Measurements from ENCODE around the gene ANAPC5.

Gene ANAPC5

DNA sequence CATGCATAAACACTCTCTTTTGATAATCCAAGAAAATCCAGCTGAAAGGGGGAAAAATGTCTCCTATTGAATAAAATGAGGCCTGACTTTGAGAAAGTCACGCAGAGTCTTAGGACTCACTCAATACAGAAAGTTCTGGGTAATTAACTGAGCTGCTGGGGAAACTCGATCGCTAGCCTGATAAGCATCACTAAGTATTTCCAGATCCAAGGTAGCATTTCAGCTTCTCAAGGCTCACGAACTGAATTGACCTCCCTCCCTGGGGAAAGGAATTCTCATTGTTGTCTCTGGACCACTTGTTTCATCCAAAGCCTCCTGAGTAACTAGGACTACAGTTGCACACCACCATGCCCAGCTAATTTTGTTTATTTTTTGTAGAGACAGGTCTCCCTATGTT, 13.8 kb upstream of the ANAPC5 start:
- DNase-seq, result no peak

GRCh38 chr12:121365416-121366062, 13.3 kb upstream of the ANAPC5 start:
- no peak for DNase-seq

GRCh38 chr12:121364683-121365121, 12.5 kb upstream of the ANAPC5 start:
- no peak for DNase-seq

GRCh38 chr12:121358073-121358472, 5.9 kb upstream of the ANAPC5 start:
- no peak for DNase-seq

GRCh38 chr12:121357331-121357730, 5.1 kb upstream of the ANAPC5 start:
- no peak for DNase-seq

DNA sequence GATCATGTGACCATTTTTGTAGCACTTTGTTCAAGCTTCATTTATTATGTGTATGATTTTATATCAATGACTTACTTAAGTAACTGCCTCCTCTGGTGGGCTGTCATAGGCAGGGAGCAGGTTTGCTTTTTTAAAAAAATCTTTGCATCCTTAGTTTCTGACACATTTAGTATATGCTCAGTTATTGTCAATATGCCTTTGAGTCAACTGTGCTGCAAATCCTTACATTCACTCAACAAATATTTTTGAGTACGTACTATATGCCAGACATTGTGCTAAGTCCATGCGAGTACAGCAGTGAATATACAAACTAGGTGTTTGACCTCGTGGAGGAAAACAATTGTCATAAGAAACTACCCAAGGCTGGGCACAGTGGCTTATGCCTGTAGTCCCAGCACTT, 4.4 kb upstream of the ANAPC5 start:
- no peak for DNase-seq

DNA sequence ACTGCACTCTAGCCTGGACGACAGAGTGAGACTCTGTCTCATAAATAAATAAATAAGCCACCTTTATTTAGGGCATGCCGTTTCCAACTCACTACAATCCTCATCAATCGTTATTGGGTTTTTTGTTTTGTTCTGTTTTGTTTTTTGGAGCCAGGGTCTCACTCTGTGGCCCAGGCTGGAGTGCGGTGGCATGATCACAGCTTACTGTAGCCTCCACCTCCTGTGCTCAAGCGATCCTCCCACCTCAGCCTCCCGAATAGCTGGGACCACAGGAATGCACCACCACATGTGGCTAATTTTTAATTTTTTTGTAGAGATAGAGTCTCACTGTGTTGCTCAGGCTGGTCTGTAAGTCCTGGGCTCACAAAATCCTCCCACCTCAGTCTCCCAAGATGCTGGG, 3.6 kb upstream of the ANAPC5 start:
- DNase-seq, result no peak

- DNase-seq, result no peak
Observed at GRCh38 chr12:121352682-121353018, 439 bp upstream of the ANAPC5 start.

DNA sequence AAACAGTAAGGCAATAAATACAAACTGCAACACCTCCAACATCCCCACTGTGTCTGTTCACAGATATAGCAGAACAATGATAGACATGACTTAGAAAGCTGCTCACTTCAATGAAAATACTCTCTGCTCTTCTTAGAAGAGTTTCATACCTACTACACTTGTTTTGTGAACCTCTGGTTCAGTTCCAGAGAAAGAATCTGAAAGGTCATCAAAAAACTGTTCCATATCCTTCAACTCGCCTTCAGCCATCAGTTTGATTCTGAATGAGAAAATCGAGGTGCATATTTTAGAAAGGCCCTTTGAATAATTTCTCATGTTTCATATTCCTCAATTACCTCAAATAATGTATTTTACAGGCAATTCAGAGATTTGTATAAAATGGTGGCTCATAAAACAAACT, 5.5 kb downstream of the ANAPC5 start:
- no peak for DNase-seq

DNA sequence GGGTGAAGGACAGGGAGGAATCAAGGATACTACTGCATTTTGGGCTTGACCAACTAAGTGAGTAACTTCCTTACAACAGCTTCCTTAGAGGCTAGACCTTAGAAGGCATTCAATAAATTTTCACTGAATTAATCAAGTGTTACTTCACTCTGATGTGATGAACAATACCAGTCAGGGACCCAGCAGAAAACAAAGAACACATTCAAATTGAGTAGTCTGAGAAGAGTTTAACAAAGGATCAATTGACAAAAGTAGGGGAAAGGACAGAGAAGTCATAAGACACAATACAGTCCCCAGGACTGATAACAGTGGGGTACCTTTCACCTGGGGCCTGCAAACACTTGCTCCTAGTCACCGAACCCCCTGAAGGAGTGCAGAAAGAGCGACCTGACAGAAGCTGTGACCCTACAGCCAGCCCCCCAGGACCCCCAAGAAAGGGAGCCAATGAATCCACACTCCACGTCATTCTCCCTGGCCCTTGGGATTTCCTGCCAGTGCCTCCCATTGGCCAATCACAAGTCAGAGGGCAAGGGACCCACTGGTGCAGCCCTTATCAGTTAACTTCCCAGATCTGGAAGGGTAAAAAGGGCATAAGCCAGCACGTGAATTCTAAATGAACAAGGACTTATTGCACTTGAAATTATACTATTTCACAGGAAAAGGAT, 6.9 kb downstream of the ANAPC5 start:
- no peak for DNase-seq

- DNase-seq, result no peak
Observed at GRCh38 chr12:121344506-121344905, 7.7 kb downstream of the ANAPC5 start.

- DNase-seq, result no peak
Observed at GRCh38 chr12:121337416-121337815, 14.8 kb downstream of the ANAPC5 start.

GRCh38 chr12:121334513-121335343, 17.5 kb downstream of the ANAPC5 start:
- peak; percentile 51 for DNase-seq

- no peak for DNase-seq
Observed at GRCh38 chr12:121333747-121334146, 18.5 kb downstream of the ANAPC5 start.

DNA sequence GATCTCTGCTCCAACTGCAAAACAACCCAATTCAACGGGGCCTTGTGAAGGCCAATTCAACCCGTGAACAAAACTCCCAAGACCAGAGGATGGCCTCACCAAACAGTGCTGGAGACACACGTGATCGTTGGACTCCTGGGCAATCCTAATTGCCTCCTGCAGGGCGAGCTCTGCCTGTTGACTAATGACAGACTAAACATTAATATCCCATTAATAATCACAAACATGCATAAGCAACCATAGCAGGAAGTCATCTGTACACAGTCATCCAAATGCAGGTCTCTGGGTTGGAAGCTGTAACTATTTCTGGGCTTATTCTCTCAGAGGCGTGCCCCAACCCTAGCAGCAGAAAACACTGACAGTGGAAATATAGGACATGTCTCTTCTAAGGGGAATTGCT, 21.0 kb downstream of the ANAPC5 start:
- no peak for DNase-seq

DNA sequence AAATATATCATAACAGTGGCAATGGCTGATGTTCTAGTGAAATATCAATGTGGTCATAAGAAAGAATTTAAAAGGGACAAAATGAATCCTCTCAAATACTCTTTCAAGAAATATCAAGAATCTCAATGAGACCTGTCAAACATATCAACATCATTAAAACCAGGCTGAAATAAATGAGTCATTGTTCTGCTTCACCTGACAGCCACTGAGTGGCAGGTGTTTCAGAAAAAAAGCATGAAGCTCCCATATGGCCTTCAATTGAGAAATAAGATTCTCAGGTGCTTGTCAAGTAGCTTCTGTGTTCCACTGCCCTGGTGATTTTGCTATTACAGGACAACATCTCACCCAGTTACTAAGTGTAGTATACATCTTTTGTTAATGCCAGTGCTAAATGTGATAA, 21.5 kb downstream of the ANAPC5 start:
- no peak for DNase-seq

DNA sequence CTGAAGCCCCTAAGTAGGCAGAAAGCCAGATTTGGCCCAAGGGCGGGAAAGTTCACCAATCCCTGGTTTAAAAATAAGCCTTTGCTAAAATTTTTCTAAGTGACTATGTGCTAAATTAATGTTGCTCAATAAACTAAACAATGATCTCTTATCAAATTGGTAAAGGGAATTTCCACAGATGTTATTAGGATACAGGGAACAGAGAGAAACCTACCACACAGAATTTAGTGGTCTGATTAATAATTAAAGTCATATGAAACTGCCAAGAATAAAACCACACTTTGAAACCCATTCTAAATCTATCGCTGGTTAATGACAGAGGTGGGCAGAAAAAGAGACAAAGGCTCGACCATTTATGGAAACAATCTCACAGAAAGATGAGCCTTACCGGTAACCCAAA, 22.0 kb downstream of the ANAPC5 start:
- DNase-seq, result no peak

DNA sequence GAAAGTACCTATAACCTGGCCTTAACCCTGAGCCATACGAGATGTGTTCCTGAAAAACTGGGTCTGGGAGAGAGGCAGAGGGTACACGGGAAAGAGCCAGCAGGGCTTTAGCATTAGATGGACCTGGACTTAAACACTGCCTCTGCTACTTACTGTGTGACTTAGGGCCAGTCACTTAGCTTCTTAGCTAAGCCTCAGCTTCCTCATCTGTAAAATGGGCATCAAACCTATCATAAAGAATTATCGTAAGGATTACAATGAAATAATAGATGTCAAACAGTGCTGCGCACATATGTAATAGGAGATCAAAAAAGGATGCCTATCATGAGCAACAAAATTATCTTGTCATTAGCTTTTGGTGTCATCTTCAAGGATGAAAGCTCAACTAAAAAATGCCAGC, 23.6 kb downstream of the ANAPC5 start:
- no peak for DNase-seq

- DNase-seq, result no peak
Observed at GRCh38 chr12:121326996-121327674, 25.1 kb downstream of the ANAPC5 start.

GRCh38 chr12:121325922-121326396, 26.3 kb downstream of the ANAPC5 start:
- DNase-seq, result no peak

DNA sequence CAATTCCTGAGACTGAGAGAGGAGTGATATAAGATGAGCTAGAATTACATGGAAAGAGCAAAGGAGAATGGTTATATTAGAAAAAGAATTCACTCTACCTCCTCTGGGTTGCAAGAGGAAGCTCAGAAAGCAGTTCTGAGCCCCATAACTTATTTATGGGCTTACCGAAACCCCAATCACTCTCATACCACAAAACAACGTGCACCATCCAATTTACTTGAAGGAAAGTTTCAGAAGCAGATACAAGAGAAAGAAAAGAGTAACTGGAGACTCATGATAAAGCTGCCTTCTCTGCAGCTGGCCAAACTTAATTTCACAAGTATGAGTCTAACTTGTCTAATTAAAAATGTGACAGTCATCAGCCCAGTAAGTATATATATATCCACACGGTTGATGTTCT, 28.3 kb downstream of the ANAPC5 start:
- no peak for DNase-seq

DNA sequence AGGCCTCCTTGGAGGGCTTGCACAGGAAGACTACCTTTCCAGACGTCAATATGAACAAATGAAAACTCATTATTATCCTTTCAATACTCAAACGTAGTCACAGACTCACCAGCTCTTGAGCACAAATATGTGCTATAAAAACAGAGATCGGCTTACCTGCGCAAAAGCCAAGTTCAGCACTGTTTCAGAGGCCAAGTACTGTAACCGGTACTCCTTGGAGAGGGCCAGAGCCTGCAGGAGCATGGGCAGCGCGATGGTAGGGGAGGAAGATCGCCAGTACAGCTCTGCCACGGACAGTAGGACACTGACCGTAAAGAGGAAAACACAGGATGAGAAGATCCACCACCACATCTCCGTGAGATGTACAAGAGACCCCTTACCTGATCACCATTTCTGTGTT, 34.1 kb downstream of the ANAPC5 start:
- DNase-seq, result no peak

DNA sequence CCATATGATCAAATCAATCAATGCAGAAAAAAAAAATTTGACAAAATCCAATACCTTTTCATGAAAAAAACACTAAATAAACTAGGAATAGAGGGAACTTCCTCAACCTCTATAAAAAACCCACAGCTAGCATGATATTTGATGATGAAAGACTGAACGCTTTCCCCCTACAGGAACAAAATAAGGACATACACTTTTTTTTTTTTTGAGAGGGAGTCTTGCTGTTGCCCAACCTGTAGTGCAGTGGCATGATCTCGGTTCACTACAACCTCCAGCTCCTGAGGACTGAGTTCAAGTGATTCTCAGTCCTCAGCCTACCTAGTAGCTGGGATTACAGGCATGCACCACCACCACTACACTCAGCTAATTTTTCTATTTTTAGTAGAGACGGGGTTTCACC, 37.8 kb downstream of the ANAPC5 start:
- peak; percentile 71 for DNase-seq
